GM12872 (cell line): ENCODE results near the gene CRLF1.

Experiments used
- CTCF ChIP-seq: IDR thresholded peaks from 3 replicates; pipeline ENCODE4 v1.5.1; 2011; ENCODE audit warnings: low read depth, mild to moderate bottlenecking, low read length, moderate library complexity; ENCODE audit not compliant: insufficient read depth

Gene CRLF1

DNA sequence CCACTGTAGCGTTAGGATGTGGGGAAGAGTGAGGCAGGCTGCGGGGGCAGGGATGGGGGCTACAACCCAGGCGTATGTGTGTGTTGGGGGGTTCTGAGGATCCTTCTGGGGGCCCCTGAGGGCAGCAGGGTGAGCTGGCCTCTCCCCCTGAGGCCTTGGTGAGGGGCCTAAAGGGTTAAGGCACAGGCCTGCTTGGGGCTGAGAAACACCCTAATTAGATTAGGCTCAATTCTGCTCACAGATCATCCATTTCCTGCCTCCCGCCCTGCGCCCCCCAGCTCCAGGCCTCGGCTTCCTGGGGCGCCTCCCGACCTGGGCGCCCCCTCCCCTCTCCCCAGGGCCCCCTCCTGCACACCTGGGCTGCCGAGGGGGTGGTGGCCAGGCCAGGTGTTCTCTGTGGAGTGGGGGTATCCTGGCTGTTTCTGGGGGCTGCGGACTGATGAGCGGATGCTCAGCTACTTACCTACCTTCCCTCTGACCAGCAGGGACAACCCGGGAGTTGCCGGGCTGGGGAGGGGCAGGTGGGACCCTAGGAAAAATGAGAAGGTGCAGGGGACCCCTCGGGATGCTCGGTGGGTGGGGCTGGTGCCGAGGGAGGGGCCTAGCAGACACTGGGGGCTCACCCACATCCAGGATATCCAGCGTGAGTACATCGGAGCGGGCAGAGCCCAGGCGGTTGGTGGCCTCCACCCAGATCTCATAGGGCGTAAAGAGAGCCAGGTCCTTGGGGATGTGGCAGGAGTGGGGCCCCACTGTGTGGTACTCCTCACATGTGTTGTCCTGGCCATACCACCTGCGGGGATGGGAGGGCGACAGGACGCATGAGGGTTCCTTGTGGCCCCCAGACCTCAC, 8.6 kb downstream of the CRLF1 start:
- no peak for TF ChIP-seq CTCF

DNA sequence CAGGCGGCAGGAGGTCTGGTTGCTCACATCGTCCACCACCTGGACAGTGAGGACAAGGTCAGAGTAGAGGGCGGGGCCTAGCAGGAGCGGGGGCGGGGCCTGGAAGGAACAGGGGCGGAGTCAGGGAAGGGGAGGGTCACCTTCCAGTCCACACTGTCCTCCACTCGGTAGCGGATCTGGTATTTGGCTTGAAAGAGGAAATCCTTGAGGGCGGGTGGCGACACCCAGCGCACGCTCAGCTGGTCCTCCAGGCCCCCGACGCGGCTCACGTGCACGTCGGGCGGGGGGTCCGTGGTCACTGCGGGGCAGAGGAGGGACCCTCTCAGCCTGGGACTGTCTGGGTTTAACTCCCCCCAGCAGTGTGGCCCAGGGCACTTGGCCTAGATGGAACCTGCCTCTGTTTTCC, 9.8 kb downstream of the CRLF1 start:
- no peak for TF ChIP-seq CTCF

DNA sequence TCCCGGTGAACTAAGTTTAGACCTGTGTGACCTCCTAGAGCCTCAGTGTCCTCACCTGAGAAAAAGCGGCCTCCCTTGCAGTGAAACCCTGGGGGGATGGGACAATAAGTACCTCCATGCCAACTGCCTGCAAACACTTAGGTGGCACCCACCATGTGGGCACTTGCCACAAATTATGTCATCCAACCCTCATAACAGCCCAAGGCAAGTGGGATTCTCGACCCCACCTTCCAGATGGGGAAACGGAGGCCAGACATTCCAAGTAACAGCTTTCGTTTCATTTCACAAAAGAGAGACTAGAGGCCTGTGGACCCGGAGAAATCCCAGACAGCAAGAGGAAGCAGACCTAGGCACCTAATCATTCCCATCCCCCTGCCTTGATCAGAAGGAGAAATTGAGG, 11.1 kb downstream of the CRLF1 start:
- TF ChIP-seq CTCF: no peak

DNA sequence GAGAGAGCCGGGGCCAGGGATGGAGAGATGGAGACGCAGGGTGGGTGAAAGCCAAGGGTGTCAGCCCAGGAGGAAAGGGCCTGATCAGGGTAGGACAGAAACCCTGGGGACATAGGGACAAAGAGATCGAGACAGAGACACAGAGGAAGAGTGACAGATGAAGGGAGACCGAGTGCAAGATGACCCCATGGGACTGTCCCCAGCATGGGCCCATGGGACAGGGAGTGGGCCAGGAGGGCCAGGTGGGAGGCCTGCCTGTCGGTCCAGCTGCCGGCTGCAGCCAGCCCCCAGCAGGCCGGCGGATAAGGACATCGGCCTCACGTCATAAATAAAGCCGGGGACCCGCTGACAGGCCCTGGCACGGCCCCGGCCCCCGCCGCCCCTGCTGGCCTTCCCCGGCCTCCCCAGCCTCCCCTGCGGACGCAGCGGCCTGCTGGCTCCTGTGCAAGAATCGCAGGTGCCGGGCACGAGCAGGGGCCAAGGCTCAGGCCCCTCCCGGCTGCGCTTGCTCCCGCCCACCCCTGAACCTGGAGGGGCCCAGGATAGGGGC, 11.7 kb downstream of the CRLF1 start:
- no peak for TF ChIP-seq CTCF

GRCh38 chr19:18594096-18594823, 12.3 kb downstream of the CRLF1 start:
- peak; percentile 77; the same call in 2 of the 3 replicates for TF ChIP-seq CTCF

- TF ChIP-seq CTCF: no peak
Observed at GRCh38 chr19:18593367-18594095, 13.1 kb downstream of the CRLF1 start.
